Endothelial cell of umbilical vein (primary cell): ENCODE measurements around the gene OCLN. TPM values are rescaled to one million over a fixed set of nuclear protein-coding genes. Genes with fewer than 3 reads are reported as not detected.

Experiments
- BruUV-seq: library from RNA; stranded (reverse); fragments of 400-500 nt; replicated peaks from 2 replicates; lab custom pipeline; 2021; lab: Mats Ljungman, UMichigan
- CTCF ChIA-PET: fragments of 300-600, 350-600 bp; sonication (Branson Sonifier 250); formaldehyde crosslinking; loops from one replicate; lab custom pipeline; 2021; ENCODE audit warnings: antibody characterized with exemption, inconsistent platforms; lab: Charles Lee
- POLR2A ChIA-PET: fragments of 300-600, 350-600 bp; sonication (Branson Sonifier 250); formaldehyde crosslinking; loops from one replicate; lab custom pipeline; 2021; ENCODE audit warnings: antibody characterized with exemption, inconsistent platforms; lab: Charles Lee
- DNase-seq: peaks from one replicate; pipeline ENCODE4 v3.0.0-alpha.2; 2011; ENCODE audit warnings: low read depth, low spot score
- FAIRE-seq: peaks from 2 replicates; lab custom pipeline; 2011; peaks lifted over from hg19 to GRCh38; lab: Jason Lieb, UNC
- H2AFZ ChIP-seq: 2 replicates; pipeline ENCODE4 v1.6.0; 2012; ENCODE audit warnings: low read depth, low read length, control low read depth, inconsistent platforms
- H3K27ac ChIP-seq: 2 replicates; pipeline ENCODE4 v1.5.1; 2011; ENCODE audit warnings: low read depth, mild to moderate bottlenecking, control low read depth, low read length, moderate library complexity; ENCODE audit not compliant: insufficient read depth
- H3K27me3 ChIP-seq, 2 experiments: 2 replicates each; pipeline versions ENCODE4 v1.6.0 to v1.6.1; 2011; ENCODE audit warnings: low read length in 2 of 2, mixed read lengths in 1 of 2; ENCODE audit not compliant: control insufficient read depth in 2 of 2, insufficient read depth in 2 of 2
- H3K36me3 ChIP-seq, 2 experiments: 2 replicates in 1 of 2; 3 replicates in 1 of 2; pipeline ENCODE4 v1.5.1; 2011; ENCODE audit warnings: low read length in 2 of 2, mild to moderate bottlenecking in 1 of 2, moderate library complexity in 1 of 2; ENCODE audit not compliant: control insufficient read depth in 2 of 2, insufficient read depth in 2 of 2; ENCODE audit errors: extremely low read depth in 1 of 2
- H3K4me1 ChIP-seq: 3 replicates; pipeline ENCODE4 v1.5.1; 2011; ENCODE audit warnings: mild to moderate bottlenecking, low read length; ENCODE audit not compliant: control insufficient read depth, insufficient read depth; ENCODE audit errors: extremely low read depth
- H3K4me2 ChIP-seq: 2 replicates; pipeline ENCODE4 v1.6.1; 2011; ENCODE audit warnings: low read length, control low read depth, mixed read lengths; ENCODE audit not compliant: insufficient read depth
- H3K4me3 ChIP-seq, 3 experiments: fragments of 200-600 bp in 1 of 3; sonication (generic), shearing (Covaris generic) in 1 of 3; replicated peaks in 1 of 3; 2 replicates each; pipeline ENCODE4 v1.5.1; 2011 to 2016; ENCODE audit warnings: control low read depth in 3 of 3, low read length in 3 of 3, mild to moderate bottlenecking in 2 of 3, inconsistent platforms in 1 of 3, low read depth in 1 of 3, moderate library complexity in 1 of 3; ENCODE audit not compliant: insufficient read depth in 1 of 3
- H3K79me2 ChIP-seq: 2 replicates; pipeline ENCODE4 v1.6.0; 2012; ENCODE audit warnings: low read length, inconsistent platforms; ENCODE audit not compliant: control insufficient read depth, insufficient read depth
- H3K9ac ChIP-seq: replicated peaks from 2 replicates; pipeline ENCODE3; 2011; ENCODE audit warnings: low read length, control low read depth; ENCODE audit not compliant: insufficient read depth; ENCODE audit errors: extremely low read depth
- H3K9me1 ChIP-seq: replicated peaks from 3 replicates; pipeline ENCODE4 v1.6.0; 2011; ENCODE audit warnings: mild to moderate bottlenecking, low read length; ENCODE audit not compliant: control insufficient read depth, insufficient read depth; ENCODE audit errors: extremely low read depth
- H3K9me3 ChIP-seq: replicated peaks from 2 replicates; pipeline ENCODE4 v1.5.1; 2012; ENCODE audit warnings: low read length, inconsistent platforms; ENCODE audit not compliant: control insufficient read depth, insufficient read depth
- H4K20me1 ChIP-seq: replicated peaks from 2 replicates; pipeline ENCODE3; 2011; ENCODE audit warnings: mild to moderate bottlenecking, low read length; ENCODE audit not compliant: control insufficient read depth, insufficient read depth; ENCODE audit errors: extremely low read depth
- EZH2 ChIP-seq: IDR thresholded peaks from 2 replicates; pipeline ENCODE4 v1.6.1; 2012; ENCODE audit warnings: borderline replicate concordance, low read depth, mild to moderate bottlenecking, moderate library complexity, low read length, inconsistent platforms; ENCODE audit not compliant: severe bottlenecking
- FOS ChIP-seq: IDR thresholded peaks from 2 replicates; pipeline ENCODE4 v1.6.1; 2011; ENCODE audit warnings: mild to moderate bottlenecking, low read length, moderate library complexity, borderline replicate concordance; ENCODE audit not compliant: insufficient read depth
- GATA2 ChIP-seq: IDR thresholded peaks from 2 replicates; pipeline ENCODE4 v1.7.0; 2011; ENCODE audit warnings: low read depth, mild to moderate bottlenecking, moderate library complexity, mixed read lengths, low read length; ENCODE audit not compliant: insufficient read length, insufficient read depth
- JUN ChIP-seq: IDR thresholded peaks from 2 replicates; pipeline ENCODE4 v1.6.1; 2011; ENCODE audit warnings: borderline replicate concordance, low read depth; ENCODE audit not compliant: insufficient read length, insufficient read depth
- MYC ChIP-seq: IDR thresholded peaks from one replicate; pipeline ENCODE4 v1.6.1; 2011; ENCODE audit warnings: mild to moderate bottlenecking, low read depth, low read length
- POLR2A ChIP-seq: IDR thresholded peaks from 2 replicates; pipeline ENCODE4 v1.6.1; 2012; ENCODE audit warnings: low read depth, mild to moderate bottlenecking, control low read depth, low read length
- POLR2AphosphoS5 ChIP-seq: IDR thresholded peaks from 2 replicates; pipeline ENCODE4 v1.6.1; 2012; ENCODE audit warnings: low read depth, mild to moderate bottlenecking, control low read depth, low read length, moderate library complexity; ENCODE audit not compliant: insufficient read depth
- dilution Hi-C: fragments of 300-500 bp; cut with MboI; formaldehyde crosslinking; loops from one replicate; pipeline ENCODE4 v1.15.0; 2019; ENCODE audit warnings: low sequenced_read_pairs; ENCODE audit not compliant: extremely low pct_ligation_motif_present
- intact Hi-C: fragments of 100-400 bp; cut with micrococcal nuclease; formaldehyde crosslinking; loops from one replicate; pipeline ENCODE4 v1.10.0; 2022
- polyA plus RNA-seq, 4 experiments: library from polyadenylated mRNA; depleted of rRNA in 3 of 4; stranded (reverse) in 3 of 4; unstranded in 1 of 4; fragments of >200 nt; gene quantifications; 2 replicates each; pipeline versions ENCODE4 v1.2.1 to v1.2.3, GENCODE V29; 2011 to 2012; ENCODE audit warnings: missing spikeins in 1 of 4
- total RNA-seq: library from RNA; stranded (reverse); gene quantifications from 2 replicates; pipeline ENCODE4 v1.2.3, GENCODE V29; 2021
- TF ChIP-seq, protein P1 (sequence below): IDR thresholded peaks from 2 replicates; pipeline ENCODE4 v1.6.1; 2011; ENCODE audit not compliant: insufficient read depth, insufficient read length
- TF ChIP-seq, protein P2 (sequence below), 2 donors: IDR thresholded peaks; 1 replicate in 1 of 2; 2 replicates in 1 of 2; pipeline ENCODE4 v1.5.1; 2011; ENCODE audit warnings: low read length in 2 of 2, mild to moderate bottlenecking in 2 of 2, moderate library complexity in 2 of 2, control low read depth in 1 of 2, inconsistent platforms in 1 of 2, low read depth in 1 of 2; ENCODE audit not compliant: insufficient read depth in 1 of 2; ENCODE audit errors: extremely low read depth in 1 of 2

The OCLN gene
- total and polyA plus RNA-seq, 2 donors (not counting 3 experiments of a cell fraction or from before 2014, with no cell fraction given): 11.2 to 22.3 TPM

DNA sequence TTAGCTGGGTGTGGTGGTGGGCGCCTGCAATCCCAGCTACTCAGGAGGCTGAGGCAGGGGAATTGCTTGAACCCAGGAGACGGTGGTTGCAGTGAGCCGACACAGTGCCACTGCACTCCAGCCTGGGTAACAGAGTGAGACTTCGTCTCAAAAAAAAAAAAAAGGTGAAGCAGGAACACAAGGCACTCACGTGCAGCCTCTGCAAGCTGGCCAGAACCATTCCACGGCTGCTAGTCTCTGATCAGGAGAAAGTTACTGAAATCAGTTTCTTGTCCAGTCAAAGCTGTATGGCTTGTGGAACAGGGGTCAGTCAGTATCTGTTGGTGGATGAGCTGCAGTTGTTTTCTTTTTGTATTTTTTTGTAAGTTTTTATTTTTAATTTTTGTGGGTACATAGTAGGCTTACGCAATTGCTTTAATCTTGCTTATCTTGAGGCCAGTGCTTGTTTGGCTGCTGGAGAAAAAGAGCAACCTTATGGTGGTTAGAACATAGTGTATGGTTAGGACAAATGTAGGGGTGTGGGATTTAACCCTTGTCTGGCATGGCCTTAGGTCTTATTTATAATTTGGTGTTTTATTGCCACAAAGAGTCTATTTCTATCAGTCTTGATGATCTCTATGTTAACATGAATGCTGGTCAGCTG is 34.7 kb downstream of the OCLN start:
- FAIRE-seq (no peak), DNase-seq (no peak)
- H3K27ac ChIP-seq: no peak overlapping the region
- no peak overlapping the region for H3K4me2 ChIP-seq
- no peak overlapping the region for H3K4me3 ChIP-seq
- intact Hi-C loops: no loop called here
- H3K36me3 ChIP-seq: no peaks in the 10 kb centered on the region
- no peaks in the 10 kb centered on the region for H3K9me1 ChIP-seq
- no peaks in the 10 kb centered on the region for H3K9me3 ChIP-seq
- POLR2A ChIA-PET: no interaction called here
- no peaks in the 10 kb centered on the region for H4K20me1 ChIP-seq
- CTCF ChIA-PET: no interaction called here
- dilution Hi-C loops: no loop called here
- no peaks in the 10 kb centered on the region for H3K79me2 ChIP-seq
- BruUV-seq: no TSS peak
- peaks cover 0 to 5% of the 10 kb centered on the region in 2 experiments for H3K27me3 ChIP-seq
- no peak overlapping the region for H2AFZ ChIP-seq
- no peak for TF ChIP-seq POLR2AphosphoS5
- H3K4me1 ChIP-seq: no peaks in the 10 kb centered on the region
- H3K9ac ChIP-seq: no peak overlapping the region

DNA sequence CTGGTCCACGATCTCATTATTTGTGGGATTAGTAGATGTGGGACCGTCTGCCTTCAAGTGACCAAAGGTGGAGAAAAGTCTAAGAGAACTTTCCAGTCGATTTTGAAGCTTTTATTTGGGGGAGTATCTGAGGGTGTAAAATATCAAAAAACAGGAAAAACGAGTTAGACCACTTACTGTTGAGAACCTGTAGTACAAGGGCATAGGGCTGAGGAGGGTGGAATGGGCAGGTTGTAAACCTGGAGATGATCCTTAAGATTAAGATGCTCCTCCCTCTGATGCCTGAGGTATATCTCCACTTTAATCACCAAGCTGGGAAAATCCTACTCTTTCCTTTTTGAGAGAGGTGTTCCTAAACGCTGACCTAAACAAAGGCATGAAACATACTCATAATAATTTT is 35.4 kb downstream of the OCLN start:
- no peaks in the 10 kb centered on the region for H4K20me1 ChIP-seq
- H3K4me1 ChIP-seq: no peaks in the 10 kb centered on the region
- dilution Hi-C loops: no loop called here
- no TSS peak for BruUV-seq
- no peak for DNase-seq
- no peaks in the 10 kb centered on the region for H3K9me1 ChIP-seq
- H3K36me3 ChIP-seq: no peaks in the 10 kb centered on the region
- no peaks in the 10 kb centered on the region for H3K9me3 ChIP-seq
- CTCF ChIA-PET: no interaction called here
- no peak overlapping the region for H3K9ac ChIP-seq
- intact Hi-C loops: no loop called here
- H3K27ac ChIP-seq: no peak overlapping the region
- no peak overlapping the region for H2AFZ ChIP-seq
- FAIRE-seq: no peak
- no peak overlapping the region for H3K4me2 ChIP-seq
- TF ChIP-seq FOS: no peak
- TF ChIP-seq, protein P1, sequence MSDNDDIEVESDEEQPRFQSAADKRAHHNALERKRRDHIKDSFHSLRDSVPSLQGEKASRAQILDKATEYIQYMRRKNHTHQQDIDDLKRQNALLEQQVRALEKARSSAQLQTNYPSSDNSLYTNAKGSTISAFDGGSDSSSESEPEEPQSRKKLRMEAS: no peak
- TF ChIP-seq POLR2AphosphoS5: no peak
- TF ChIP-seq GATA2: no peak
- TF ChIP-seq, protein P2, sequence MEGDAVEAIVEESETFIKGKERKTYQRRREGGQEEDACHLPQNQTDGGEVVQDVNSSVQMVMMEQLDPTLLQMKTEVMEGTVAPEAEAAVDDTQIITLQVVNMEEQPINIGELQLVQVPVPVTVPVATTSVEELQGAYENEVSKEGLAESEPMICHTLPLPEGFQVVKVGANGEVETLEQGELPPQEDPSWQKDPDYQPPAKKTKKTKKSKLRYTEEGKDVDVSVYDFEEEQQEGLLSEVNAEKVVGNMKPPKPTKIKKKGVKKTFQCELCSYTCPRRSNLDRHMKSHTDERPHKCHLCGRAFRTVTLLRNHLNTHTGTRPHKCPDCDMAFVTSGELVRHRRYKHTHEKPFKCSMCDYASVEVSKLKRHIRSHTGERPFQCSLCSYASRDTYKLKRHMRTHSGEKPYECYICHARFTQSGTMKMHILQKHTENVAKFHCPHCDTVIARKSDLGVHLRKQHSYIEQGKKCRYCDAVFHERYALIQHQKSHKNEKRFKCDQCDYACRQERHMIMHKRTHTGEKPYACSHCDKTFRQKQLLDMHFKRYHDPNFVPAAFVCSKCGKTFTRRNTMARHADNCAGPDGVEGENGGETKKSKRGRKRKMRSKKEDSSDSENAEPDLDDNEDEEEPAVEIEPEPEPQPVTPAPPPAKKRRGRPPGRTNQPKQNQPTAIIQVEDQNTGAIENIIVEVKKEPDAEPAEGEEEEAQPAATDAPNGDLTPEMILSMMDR (IDR thresholded peaks at IDR 0.05; ENCODE audit: extremely low read depth in 1 of 2, insufficient read depth in 1 of 2, low read depth in 1 of 2, low read length in 2 of 2): no peak
- no peak for TF ChIP-seq EZH2
- no peak for TF ChIP-seq JUN
- TF ChIP-seq POLR2A: no peak
- no peak for TF ChIP-seq MYC
- POLR2A ChIA-PET: no interaction called here
- peaks cover 0 to 5% of the 10 kb centered on the region in 2 experiments for H3K27me3 ChIP-seq
- no peaks in the 10 kb centered on the region for H3K79me2 ChIP-seq
- no peak overlapping the region for H3K4me3 ChIP-seq
